H54 (cell line): ENCODE data around the gene TBC1D17.

Experiments
- DNase-seq: peaks from one replicate; pipeline ENCODE4 v3.0.0; 2011; ENCODE audit warnings: low spot score, mixed read lengths; ENCODE audit not compliant: insufficient read length
- FAIRE-seq: peaks from 3 replicates; lab custom pipeline; 2011; peaks lifted over from hg19 to GRCh38; lab: Jason Lieb, UNC
- POLR2A ChIP-seq: IDR thresholded peaks from 2 replicates; pipeline ENCODE4 v1.6.1; 2011; ENCODE audit warnings: low read depth, mild to moderate bottlenecking, low read length

The TBC1D17 gene

DNA sequence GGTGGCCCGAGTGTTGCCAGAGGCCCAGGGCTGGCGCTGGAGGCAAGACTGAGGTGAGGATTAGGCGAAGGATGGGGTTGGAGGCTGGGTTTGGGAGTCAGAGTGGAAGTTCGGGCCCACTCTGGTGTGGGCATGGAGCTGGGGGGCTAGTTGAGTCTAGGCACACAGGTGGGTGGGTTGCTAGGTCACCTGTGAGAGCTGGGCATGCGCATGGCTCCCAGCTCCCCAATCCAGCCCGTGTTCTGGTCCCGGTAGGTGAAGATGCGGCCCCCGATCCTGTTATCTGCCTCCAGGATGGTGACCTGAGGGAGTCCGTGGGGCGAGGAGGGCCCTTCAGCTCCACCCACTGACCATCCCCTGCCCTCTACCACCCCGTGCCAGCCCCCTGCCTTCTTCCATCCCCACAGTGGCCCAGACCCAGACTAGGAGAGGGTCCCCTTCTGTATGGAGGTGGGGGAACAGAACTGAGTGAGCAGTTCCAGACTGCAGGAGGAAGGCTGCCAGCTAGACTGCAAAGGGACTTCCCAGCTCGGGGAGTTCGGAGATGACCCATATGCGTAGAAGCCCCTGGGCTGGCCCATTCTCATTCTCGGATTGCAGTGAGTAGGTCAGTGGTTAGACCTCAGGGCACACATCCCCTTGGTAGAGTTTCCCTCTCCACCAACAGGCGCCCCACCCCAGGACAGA, 17.5 kb downstream of the TBC1D17 start:
- FAIRE-seq = no peak
- no peak for DNase-seq
- no peak for TF ChIP-seq POLR2A

DNA sequence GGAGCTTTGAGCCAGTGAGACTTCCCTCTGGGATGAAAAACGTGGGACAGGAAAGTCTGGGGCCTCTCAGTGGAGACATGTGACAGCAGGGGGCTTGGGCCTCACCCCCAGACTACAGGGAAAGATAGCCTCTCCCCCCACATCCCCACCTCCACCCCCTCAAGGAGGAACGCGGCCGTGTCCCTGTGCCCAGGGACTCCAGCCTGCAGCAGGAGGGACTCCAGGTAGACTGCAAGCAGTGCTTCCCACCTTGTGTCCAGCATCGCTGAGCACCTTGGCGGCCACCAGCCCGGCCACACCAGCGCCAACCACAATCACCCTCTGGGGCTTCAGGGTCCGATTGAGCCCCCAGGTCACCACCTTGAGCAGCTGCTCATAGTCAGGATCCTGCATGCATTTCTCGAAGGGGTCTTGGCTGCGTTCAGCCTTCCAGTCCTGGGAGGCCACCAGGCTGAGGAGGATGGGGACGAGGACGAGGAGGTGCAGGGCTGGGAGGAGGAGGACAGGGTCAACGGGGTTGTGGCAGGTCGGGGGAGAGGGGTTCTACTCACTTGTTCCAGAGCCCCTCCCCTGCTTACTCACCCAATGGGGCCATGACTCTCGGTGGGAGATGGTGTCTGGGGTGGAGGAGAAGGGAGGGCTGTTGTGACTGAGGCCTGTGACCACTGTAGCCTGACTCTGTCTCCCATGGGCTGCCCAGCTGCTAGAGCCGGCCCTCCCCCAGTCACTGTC, 18.2 kb downstream of the TBC1D17 start:
- FAIRE-seq (no peak), DNase-seq (no peak)
- 0 out of 2 replicates have a peak, but pooled peaks have one; percentile 9 for TF ChIP-seq POLR2A

DNA sequence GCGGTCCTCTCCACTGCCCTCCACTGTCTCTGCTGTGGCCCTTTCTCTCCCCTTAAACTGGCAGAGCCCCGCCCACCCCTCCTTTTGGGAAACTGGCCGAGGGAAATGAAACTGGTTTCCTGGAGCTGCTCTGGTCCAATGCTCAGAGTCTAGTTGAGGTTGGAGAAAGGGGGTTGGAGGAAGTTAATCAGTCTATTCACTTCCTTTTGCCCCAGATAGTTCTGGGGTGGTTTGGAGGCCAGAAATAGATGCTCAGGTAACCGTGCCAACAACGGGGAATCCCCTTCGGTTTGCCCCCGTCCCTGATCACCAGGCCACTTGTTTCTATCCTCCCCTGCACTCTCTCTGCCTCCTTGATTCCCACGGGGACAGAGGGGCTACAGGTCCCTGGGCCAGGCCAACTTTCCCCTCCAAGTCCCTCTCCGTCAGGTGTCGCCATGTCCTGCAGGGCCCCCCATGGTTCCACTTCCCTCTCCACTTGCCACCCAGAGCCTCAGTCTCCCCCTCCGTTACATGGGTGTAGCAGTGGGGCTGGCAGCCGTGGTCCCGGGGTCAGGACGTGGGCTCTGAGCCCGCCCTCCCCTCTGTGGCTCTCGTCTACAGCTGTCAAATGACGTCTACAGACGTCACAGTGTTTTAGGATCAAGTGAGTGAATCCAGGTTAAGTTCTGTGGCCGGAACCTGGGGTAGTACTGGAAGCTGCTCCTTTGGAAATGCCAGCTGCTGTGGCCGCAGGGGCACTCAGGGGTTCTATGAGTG, 19.5 kb downstream of the TBC1D17 start, which contains the start of gene IL4I1:
IL4I1 (minus strand) TSS at position 25 of the 759 bp plus-strand sequence. CDS start 727 bp downstream, outside the sequence.
- DNase-seq (peak; percentile 63), FAIRE-seq (no peak)
- TF ChIP-seq POLR2A = no peak

DNA sequence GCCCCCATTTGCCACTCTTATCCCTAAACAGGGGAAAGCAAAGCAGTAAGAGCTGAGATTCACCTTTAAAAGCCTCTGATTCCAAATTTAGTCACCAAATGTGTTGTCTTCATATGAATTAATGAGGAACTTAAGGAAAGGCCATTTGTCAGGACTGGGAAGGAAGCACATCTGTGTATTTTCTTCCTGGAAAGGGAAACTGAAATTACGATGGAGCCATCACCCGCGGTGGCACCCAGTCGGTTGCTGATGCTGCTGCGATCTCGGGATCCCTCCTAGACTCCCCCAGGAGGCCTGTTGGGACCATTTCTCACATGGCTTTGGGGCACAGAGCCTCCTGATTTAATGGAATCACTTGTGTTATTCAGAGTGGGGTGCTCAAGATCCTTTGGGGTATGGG, 26.6 kb downstream of the TBC1D17 start:
- DNase-seq = no peak
- no peak for TF ChIP-seq POLR2A
- FAIRE-seq = no peak

DNA sequence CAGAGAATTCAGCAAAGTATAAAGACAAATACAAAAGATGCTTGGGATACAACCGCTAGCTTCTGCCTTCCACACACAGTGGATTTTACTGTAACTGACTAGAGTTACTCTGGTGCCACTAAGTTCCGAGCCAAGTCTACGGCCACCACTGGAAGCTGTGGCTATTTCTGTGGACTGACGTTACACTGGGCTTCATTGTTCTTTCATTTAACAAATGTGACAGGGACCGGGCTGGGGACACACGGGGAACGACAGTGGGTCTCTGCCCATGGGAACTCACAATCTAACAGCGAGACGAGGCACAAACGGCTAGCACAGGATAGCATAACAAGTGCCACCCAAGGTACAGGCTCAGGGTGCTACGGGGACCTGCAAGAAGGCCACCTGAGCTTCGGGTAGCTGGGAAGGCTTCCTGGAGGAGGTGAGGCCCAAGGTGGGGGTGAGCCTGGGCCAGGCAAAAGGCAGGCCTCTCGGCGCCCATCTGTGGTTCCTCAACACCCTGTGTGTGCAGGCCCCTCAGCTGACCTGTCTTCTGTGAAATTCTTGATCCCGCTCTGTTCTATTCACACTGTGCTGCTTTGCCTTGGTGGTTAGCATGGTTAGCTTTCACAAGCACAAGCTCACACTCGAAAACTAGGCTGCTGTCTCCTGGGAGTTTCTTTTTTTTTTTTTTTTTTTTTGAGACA, 29.5 kb downstream of the TBC1D17 start:
- no peak for FAIRE-seq
- TF ChIP-seq POLR2A = no peak
- DNase-seq = no peak

DNA sequence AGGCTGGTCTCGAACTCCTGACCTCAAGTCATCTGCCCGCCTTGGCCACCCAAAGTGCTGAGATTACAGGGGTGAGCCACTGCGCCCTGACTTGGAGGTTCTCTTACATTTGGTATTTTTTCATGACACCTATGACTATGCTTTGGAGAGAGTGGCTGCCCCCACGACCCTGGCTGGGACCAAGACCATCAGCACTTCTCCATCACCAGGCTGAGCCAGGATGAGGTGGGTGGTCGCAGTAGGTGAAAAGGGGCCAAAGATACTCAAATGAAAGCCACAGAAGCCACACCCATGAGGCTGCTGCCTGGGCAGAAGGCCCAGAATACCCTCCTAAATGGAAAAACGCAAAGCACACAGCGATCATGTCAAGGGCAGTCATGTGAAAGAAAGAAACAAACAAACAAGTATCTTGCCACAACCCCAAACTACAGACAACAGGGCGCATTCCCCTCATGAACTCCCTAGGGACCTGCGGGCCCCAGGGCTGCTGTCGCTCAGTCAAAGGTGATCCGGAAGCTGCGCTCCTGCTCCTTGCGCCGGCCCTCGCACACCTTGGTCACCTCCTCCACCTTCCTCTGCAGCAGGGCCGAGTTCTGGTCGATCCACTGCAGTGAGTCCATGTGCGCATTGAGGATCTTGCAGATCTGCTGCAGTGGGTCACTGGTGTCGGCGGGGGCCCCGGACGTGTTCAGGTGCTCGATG, 30.4 kb downstream of the TBC1D17 start:
- FAIRE-seq (no peak), DNase-seq (no peak)
- no peak for TF ChIP-seq POLR2A

DNA sequence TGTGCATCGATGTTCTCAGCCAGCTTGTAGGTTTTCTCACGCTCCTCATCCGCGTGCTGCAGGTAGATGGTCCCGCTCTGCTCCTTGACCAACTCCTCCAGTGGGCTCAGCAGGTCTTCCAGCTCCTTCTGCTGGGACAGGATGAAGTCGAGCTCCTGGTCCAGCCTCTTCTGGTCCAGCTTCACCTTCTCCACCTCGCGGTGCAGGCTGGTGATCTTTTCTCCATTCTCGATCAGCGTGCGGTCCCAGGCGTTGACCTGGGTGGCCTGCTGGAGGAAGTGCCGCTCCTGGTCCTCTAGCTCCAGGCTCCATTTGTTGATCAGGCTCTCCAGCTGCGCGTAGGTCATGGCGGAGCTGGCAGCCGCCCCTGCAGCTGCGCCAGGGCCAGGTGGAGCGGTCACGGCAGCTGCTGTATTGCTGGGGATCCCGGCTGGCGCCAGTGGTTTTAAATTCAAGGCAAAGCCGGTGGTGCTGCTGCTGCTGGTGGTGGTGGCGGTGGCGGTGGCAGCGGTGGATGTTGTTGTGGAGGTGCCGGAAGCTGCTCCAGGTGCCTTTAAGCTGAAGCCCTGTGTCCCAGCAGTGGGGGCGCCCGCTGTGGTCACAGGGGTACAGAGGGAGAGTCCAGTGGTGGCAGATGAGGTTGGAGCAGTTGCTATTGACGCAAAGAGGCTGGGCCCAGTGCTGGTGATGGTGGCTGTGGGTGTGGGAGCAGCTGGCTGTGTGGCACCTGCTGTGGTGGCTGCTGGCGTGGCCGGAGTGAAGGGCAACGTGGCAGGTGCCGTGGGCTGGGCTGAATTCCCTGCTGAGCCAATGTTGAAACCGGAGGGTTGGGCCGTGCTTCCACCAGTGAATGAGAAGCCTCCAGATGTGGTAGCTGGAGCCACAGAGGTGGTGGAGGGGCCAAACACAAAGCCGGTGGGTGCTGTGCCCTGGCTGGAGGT, 31.2 kb downstream of the TBC1D17 start:
- DNase-seq (no peak), FAIRE-seq (no peak)
- no peak for TF ChIP-seq POLR2A

DNA sequence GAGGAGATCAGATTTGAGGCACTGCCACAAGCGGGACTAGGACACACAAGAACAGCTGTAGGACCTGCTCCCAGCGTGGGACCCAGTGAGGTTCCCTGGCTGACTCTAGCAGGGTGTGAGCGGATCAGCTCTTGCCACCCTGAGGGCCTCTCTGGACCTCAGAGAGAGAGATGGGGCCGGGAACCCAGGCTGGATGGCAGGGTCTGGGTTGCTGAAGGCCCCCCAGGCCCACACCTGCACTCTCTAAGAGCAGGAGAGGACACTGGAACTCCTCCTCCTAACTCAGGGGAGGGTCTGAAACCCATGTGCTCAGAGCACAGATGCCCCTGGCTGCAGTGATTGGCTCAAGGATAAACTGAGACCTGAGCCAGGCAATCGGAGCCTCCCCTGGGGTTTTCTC, 32.7 kb downstream of the TBC1D17 start:
- FAIRE-seq (no peak), DNase-seq (no peak)
- TF ChIP-seq POLR2A = no peak

DNA sequence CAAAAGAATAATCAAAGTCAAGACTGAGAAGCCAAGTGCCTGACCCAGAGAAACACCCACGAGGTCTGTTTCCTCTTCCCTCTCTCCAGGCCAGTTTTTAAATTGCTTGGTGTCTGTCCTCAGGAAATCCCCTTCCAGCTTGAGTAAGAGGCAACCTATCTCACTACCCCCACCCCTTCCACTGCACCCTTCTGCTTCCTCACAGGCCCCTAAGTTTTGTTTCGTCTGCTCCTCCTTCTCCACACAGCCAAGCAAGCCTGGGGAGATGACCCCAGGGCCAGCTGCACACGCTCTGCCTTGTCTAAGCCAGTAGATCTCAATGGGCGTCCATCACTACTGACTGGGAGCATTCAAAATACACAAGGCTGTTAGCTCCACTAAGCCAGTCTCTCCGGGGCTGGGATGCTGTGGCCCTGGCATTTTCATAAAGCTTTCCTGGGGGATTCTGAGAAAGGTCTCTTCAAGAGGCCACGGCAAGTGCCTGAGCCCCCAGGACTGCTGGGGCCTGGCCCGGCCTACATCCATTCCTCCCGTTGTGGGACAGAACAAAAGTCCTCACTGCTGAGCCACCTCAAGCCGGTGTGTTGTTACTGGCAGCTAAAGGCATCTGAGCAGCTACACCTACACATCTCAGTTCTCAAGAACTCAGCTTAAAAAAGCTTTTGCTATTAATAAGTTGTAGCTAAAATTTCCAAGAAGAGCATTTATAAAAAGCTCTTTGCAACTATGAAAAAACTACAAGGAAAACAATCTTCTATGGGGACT, 34.1 kb downstream of the TBC1D17 start:
- TF ChIP-seq POLR2A = no peak
- DNase-seq (no peak), FAIRE-seq (no peak)

DNA sequence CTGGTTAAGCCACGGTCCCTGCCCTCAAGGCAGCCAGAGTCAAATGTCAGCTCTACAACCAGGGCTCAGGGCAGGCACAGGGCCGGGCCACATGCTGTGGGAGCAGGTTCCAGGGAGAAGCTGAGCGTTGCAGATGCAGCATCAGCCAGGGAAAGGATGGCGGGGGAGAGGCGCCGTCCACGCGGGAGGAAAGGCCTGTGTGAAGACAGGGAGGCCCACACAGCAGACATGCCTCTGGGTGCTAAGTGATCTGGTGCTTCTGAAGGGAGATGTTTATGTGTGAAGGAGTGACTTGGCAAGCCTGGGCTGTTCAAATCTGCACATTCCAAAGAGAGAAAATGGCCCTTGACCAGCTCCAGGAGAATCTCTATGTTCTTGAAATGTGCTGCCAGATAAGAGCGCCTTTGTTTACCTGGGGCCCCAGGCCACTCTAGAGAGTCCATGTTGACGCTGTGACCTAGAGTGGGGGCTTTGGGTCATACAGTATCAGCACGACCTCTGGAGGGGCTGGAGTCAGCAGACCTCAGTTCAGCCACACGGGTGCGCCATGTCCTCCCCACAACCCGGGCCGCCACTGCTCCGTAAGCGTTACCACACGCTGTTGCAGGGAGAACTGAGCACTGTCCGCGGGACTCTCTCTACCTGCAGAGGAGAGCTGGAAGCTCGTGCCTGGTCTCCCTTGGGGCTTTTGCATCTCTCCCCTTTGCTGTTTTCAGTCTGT, 35.6 kb downstream of the TBC1D17 start:
- TF ChIP-seq POLR2A = no peak
- FAIRE-seq (no peak), DNase-seq (no peak)

DNA sequence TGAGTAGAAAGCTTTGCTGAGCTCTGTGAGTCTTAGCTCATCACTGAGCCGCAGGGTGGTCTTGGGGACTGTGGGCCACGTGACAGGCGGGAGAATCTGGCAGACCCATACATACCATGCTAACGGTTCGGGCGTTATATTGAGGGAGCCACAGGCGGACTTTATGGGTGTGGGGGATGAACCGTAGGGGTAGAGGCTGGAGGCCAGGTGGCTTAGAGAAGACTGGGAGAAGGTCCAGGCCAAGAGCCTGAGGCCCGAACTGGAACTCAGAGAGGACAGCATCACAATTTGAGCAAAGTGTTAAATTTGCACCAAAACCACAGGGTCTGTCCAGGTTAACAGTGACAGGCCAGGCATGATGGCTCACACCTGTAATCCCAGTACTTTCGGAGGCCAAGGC, 36.2 kb downstream of the TBC1D17 start:
- FAIRE-seq (no peak), DNase-seq (no peak)
- no peak for TF ChIP-seq POLR2A
